NB4 (cell line): Measurements from ENCODE around the gene C15orf61.

Experiments used
- CTCF ChIP-seq: IDR thresholded peaks from one replicate; pipeline ENCODE4 v1.5.1; 2012; ENCODE audit warnings: low read depth, low read length
- MAX ChIP-seq: IDR thresholded peaks from 2 replicates; pipeline ENCODE4 v1.6.1; 2011; ENCODE audit warnings: low read depth, low read length
- MYC ChIP-seq: IDR thresholded peaks from 2 replicates; pipeline ENCODE4 v1.6.1; 2011; ENCODE audit warnings: low read depth, low read length
- POLR2A ChIP-seq: IDR thresholded peaks from 2 replicates; pipeline ENCODE4 v1.6.1; 2011; ENCODE audit warnings: mild to moderate bottlenecking; ENCODE audit not compliant: insufficient read length; ENCODE audit errors: extremely low read depth

- no peak for TF ChIP-seq CTCF
- no peak for TF ChIP-seq POLR2A
- TF ChIP-seq MAX, result no peak
- no peak for TF ChIP-seq MYC
Measured at GRCh38 chr15:67528513-67528912, 7.6 kb downstream of the C15orf61 start.
